ENCODE measurements around the gene GPS2. TPM values are rescaled to one million over a fixed set of nuclear protein-coding genes. Genes with fewer than 3 reads are reported as not detected.

The GPS2 gene
- total RNA-seq = 22.9 and 33.5 TPM in 2 replicates

GRCh38 chr17:7314719-7315569 is at the start of gene GPS2:
Gene GPS2 (minus strand): TSS chr17:7315360. CDS start chr17:7315052, 308 bp downstream.
- peak; percentile 85 to 91 for DNase-seq (ENCODE audit: low read depth in 2 of 2)

- no peak for DNase-seq (ENCODE audit: low read depth in 2 of 2)
Measured at GRCh38 chr17:7363311-7363710, 48.2 kb upstream of the GPS2 start.

GRCh38 chr17:7361906-7362305 is 46.7 kb upstream of the GPS2 start:
- DNase-seq (ENCODE audit: low read depth in 2 of 2) = no peak

GRCh38 chr17:7357381-7357780 is 42.2 kb upstream of the GPS2 start:
- DNase-seq (ENCODE audit: low read depth in 2 of 2) = no peak

- DNase-seq (ENCODE audit: low read depth in 2 of 2) = no peak
Measured at GRCh38 chr17:7356756-7357155, 41.6 kb upstream of the GPS2 start.

- peak; percentile 73 to 87 for DNase-seq (ENCODE audit: low read depth in 2 of 2)
Measured at GRCh38 chr17:7356072-7356549, 41.0 kb upstream of the GPS2 start.

- no peak for DNase-seq (ENCODE audit: low read depth in 2 of 2)
Measured at GRCh38 chr17:7355573-7355972, 40.4 kb upstream of the GPS2 start.

GRCh38 chr17:7355053-7355452 is 39.9 kb upstream of the GPS2 start, which contains the start of gene TMEM95:
Gene TMEM95 (plus strand): TSS chr17:7355156. CDS start chr17:7355205, 49 bp downstream.
- no peak for DNase-seq (ENCODE audit: low read depth in 2 of 2)

- peak in 1 of 2 donors; percentile 28 for DNase-seq (ENCODE audit: low read depth in 2 of 2)
Measured at GRCh38 chr17:7354262-7354843, 39.2 kb upstream of the GPS2 start.

- DNase-seq (ENCODE audit: low read depth in 2 of 2) = no peak
Measured at GRCh38 chr17:7352910-7353635, 37.9 kb upstream of the GPS2 start.

- DNase-seq (ENCODE audit: low read depth in 2 of 2) = no peak
Measured at GRCh38 chr17:7352503-7352889, 37.3 kb upstream of the GPS2 start.

GRCh38 chr17:7351665-7352502 is 36.7 kb upstream of the GPS2 start, which contains the start of gene KCTD11:
Gene KCTD11 (plus strand): TSS chr17:7352162.
- peak; percentile 72 to 75 for DNase-seq (ENCODE audit: low read depth in 2 of 2)

- DNase-seq (ENCODE audit: low read depth in 2 of 2) = no peak
Measured at GRCh38 chr17:7348478-7349242, 33.5 kb upstream of the GPS2 start.

GRCh38 chr17:7347630-7348477 is 32.7 kb upstream of the GPS2 start:
- DNase-seq (ENCODE audit: low read depth in 2 of 2) = no peak

- no peak for DNase-seq (ENCODE audit: low read depth in 2 of 2)
Measured at GRCh38 chr17:7346761-7347614, 31.8 kb upstream of the GPS2 start.

- no peak for DNase-seq (ENCODE audit: low read depth in 2 of 2)
Measured at GRCh38 chr17:7343250-7343649, 28.1 kb upstream of the GPS2 start.

GRCh38 chr17:7341842-7342241 is 26.7 kb upstream of the GPS2 start:
- no peak for DNase-seq (ENCODE audit: low read depth in 2 of 2)

GRCh38 chr17:7340179-7340578 is 25.0 kb upstream of the GPS2 start:
- no peak for DNase-seq (ENCODE audit: low read depth in 2 of 2)
